Glomerular endothelial cell (primary cell): ENCODE data around the gene ADIRF. TPM values are rescaled to one million over a fixed set of nuclear protein-coding genes. Genes with fewer than 3 reads are reported as not detected.
"Not testable (repeated sequence)": the region's sequence is repeated elsewhere in the genome, so short reads cannot be mapped to it uniquely, and the experiment has no call there.

Experiments
- DNase-seq: peaks from one replicate; pipeline ENCODE4 v3.0.0-alpha.2; 2011; ENCODE audit warnings: low read depth, low spot score; ENCODE audit errors: extremely low read depth
- total RNA-seq: library from RNA; depleted of rRNA; stranded (reverse); fragments of >200 nt; gene quantifications from 2 replicates; pipeline ENCODE4 v1.2.3, GENCODE V29; 2015

Gene ADIRF
- total RNA-seq, 1 donor from 2014 or later = 17.5 TPM

- no peak for DNase-seq
Observed at GRCh38 chr10:86945361-86946212, 22.7 kb upstream of the ADIRF start.

- DNase-seq = no peak
Observed at GRCh38 chr10:86946213-86947155, 21.8 kb upstream of the ADIRF start.

GRCh38 chr10:86947806-86948205, 20.5 kb upstream of the ADIRF start:
- not testable (repeated sequence) for DNase-seq

- no peak for DNase-seq
Observed at GRCh38 chr10:86950349-86950748, 17.9 kb upstream of the ADIRF start.

GRCh38 chr10:86951184-86951761, 17.0 kb upstream of the ADIRF start:
- no peak for DNase-seq

GRCh38 chr10:86952106-86952505, 16.2 kb upstream of the ADIRF start:
- DNase-seq = no peak

- not testable (repeated sequence) for DNase-seq
Observed at GRCh38 chr10:86952697-86953096, 15.6 kb upstream of the ADIRF start.

GRCh38 chr10:86953747-86954680, 14.3 kb upstream of the ADIRF start:
- DNase-seq = no peak

GRCh38 chr10:86954681-86955500, 13.4 kb upstream of the ADIRF start:
- no peak for DNase-seq

GRCh38 chr10:86955501-86956194, 12.6 kb upstream of the ADIRF start:
- DNase-seq = no peak

GRCh38 chr10:86956195-86956847, 12.0 kb upstream of the ADIRF start:
- DNase-seq = no peak

- no peak for DNase-seq
Observed at GRCh38 chr10:86956848-86957448, 11.3 kb upstream of the ADIRF start.

- peak; percentile 44 for DNase-seq
Observed at GRCh38 chr10:86957471-86958115, 10.7 kb upstream of the ADIRF start, which contains the start of gene MMRN2. Gene MMRN2 (minus strand): TSS chr10:86957615. CDS start chr10:86957541, 74 bp downstream.

- DNase-seq = no peak
Observed at GRCh38 chr10:86958116-86958900, 10.0 kb upstream of the ADIRF start, which contains the start of gene SNCG. Gene SNCG (plus strand): TSS chr10:86958599. CDS start chr10:86958698, 99 bp downstream.

GRCh38 chr10:86958901-86959736, 9.2 kb upstream of the ADIRF start:
- DNase-seq = no peak

- no peak for DNase-seq
Observed at GRCh38 chr10:86959737-86960002, 8.6 kb upstream of the ADIRF start.
